Measurements from ENCODE around the gene KIAA0513. TPM values are rescaled to one million over a fixed set of nuclear protein-coding genes. Genes with fewer than 3 reads are reported as not detected.

Gene KIAA0513
- total and polyA plus RNA-seq, 10 of the 15 experiments (the other 5 are each of a cell fraction or from before 2014, with no cell fraction given) = 0.14 to 5.8 (median 2.0) TPM

- TF ChIP-seq JUNB (IDR thresholded peaks at IDR 0.05) = no peak
- no peak for TF ChIP-seq SUZ12 (IDR thresholded peaks at IDR 0.05; ENCODE audit: unreplicated experiment)
- TF ChIP-seq NFYA (IDR thresholded peaks at IDR 0.05; ENCODE audit: borderline replicate concordance, low read depth, low read length) = no peak
- TF ChIP-seq EZH2 (IDR thresholded peaks at IDR 0.05; ENCODE audit: borderline replicate concordance, control insufficient read depth, low read depth, low read length) = no peak
Measured at GRCh38 chr16:85137323-85138072, 109.9 kb downstream of the KIAA0513 start (continued).

GRCh38 chr16:85138073-85138824, 110.7 kb downstream of the KIAA0513 start:
- in situ Hi-C loops (cut with MboI) = no loop called here
- no peaks in the 10 kb centered on the region; the same call in 2 of the 3 replicates for H3K9me3 ChIP-seq (replicated peaks; ENCODE audit: control insufficient read depth, insufficient read depth, low read length)
- DNase-seq (ENCODE audit: low read depth, low spot score) (no peak), ATAC-seq (no peak), FAIRE-seq (no peak)
- no peak overlapping the region for H3K27ac ChIP-seq (ENCODE audit: control insufficient read depth, insufficient read depth)
- H3K4me3 ChIP-seq = no peak overlapping the region
- no peaks in the 10 kb centered on the region for H3K27me3 ChIP-seq (replicated peaks in 1 of 2; ENCODE audit: control insufficient read depth in 2 of 2, insufficient read depth in 2 of 2, low read length in 1 of 2)
- POLR2A ChIA-PET = no interaction called here
- RAD21 ChIA-PET (ENCODE audit: unreplicated experiment) = interaction anchor here (1.3 kb wide), 1 partner anchor 15 kb away, joined by 3 read pairs; no protein-coding TSS in a partner anchor
- peaks cover 26% of the 10 kb centered on the region for H3K4me1 ChIP-seq (ENCODE audit: control insufficient read depth, insufficient read depth, low read length)
- CTCF ChIA-PET = interaction anchor here (0.7 to 1.8 kb wide), 2 partner anchors 24 to 35 kb away, joined by 3 to 6 read pairs; no protein-coding TSS in a partner anchor
- no peaks in the 10 kb centered on the region for H4K20me1 ChIP-seq (ENCODE audit: control insufficient read depth, insufficient read depth)
- no peaks in the 10 kb centered on the region for H3K79me2 ChIP-seq (ENCODE audit: control insufficient read depth, insufficient read depth, low read length)
- no peak overlapping the region for H2AFZ ChIP-seq (ENCODE audit: control insufficient read depth, low read depth, low read length)
- TF ChIP-seq, protein P1, sequence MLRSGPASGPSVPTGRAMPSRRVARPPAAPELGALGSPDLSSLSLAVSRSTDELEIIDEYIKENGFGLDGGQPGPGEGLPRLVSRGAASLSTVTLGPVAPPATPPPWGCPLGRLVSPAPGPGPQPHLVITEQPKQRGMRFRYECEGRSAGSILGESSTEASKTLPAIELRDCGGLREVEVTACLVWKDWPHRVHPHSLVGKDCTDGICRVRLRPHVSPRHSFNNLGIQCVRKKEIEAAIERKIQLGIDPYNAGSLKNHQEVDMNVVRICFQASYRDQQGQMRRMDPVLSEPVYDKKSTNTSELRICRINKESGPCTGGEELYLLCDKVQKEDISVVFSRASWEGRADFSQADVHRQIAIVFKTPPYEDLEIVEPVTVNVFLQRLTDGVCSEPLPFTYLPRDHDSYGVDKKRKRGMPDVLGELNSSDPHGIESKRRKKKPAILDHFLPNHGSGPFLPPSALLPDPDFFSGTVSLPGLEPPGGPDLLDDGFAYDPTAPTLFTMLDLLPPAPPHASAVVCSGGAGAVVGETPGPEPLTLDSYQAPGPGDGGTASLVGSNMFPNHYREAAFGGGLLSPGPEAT (IDR thresholded peaks at IDR 0.05; ENCODE audit: low read depth) = no peak
- TF ChIP-seq ZNF207 (IDR thresholded peaks at IDR 0.05; ENCODE audit: borderline replicate concordance) (no peak), TAF1 (IDR thresholded peaks at IDR 0.05; ENCODE audit: borderline replicate concordance, low read depth, low read length) (no peak), CBX3 (IDR thresholded peaks at IDR 0.05; ENCODE audit: borderline replicate concordance, low read depth) (no peak), WRNIP1 (IDR thresholded peaks at IDR 0.05; ENCODE audit: borderline replicate concordance, low read depth, low read length) (no peak), CBFB (IDR thresholded peaks at IDR 0.05; ENCODE audit: low read depth) (no peak), ZNF622 (IDR thresholded peaks at IDR 0.05) (no peak), POU2F2 (IDR thresholded peaks at IDR 0.05; ENCODE audit: borderline replicate concordance, low read depth, low read length) (no peak)
- WGBS (ENCODE audit: insufficient coverage, insufficient replicate concordance, low lambda C conversion rate, missing lambda C conversion rate) = 79% methylated on average over 12 of the region's 12 CpGs
- intact Hi-C loops (cut with micrococcal nuclease; ENCODE audit: unreplicated experiment) = loop anchor here (5.0 kb wide), 1 partner anchor 89 kb away; no protein-coding TSS in a partner anchor
- no peak overlapping the region for H3K9ac ChIP-seq (ENCODE audit: control insufficient read depth, insufficient read depth, low read length)
- no TSS peak for BruUV-seq (replicated peaks)
- H3K4me2 ChIP-seq (ENCODE audit: control insufficient read depth, insufficient read depth) = no peak overlapping the region
- SMC1A ChIA-PET (ENCODE audit: uncharacterized antibody, unreplicated experiment) = no interaction called here
- no peaks in the 10 kb centered on the region for H3K36me3 ChIP-seq (ENCODE audit: control insufficient read depth in 2 of 2, insufficient read depth in 2 of 2, low read length in 1 of 2)

All from GM12878 (cell line).